Epithelial cell of prostate (primary cell): ENCODE data around the gene MAP4K1.
A peak's percentile ranks its signal among the peaks of the same experiment; 100 is the strongest.
"Not testable (repeated sequence)": the region's sequence is repeated elsewhere in the genome, so short reads cannot be mapped to it uniquely, and the experiment has no call there.

Experiments used
- DNase-seq: peaks from one replicate; pipeline ENCODE4 v3.0.0-alpha.2; 2011; ENCODE audit warnings: low read depth, low spot score
- H3K27ac ChIP-seq: fragments of 450-650 bp; 2 replicates; pipeline ENCODE4 v1.5.1; 2017; ENCODE audit warnings: mild to moderate bottlenecking

Gene MAP4K1

DNA sequence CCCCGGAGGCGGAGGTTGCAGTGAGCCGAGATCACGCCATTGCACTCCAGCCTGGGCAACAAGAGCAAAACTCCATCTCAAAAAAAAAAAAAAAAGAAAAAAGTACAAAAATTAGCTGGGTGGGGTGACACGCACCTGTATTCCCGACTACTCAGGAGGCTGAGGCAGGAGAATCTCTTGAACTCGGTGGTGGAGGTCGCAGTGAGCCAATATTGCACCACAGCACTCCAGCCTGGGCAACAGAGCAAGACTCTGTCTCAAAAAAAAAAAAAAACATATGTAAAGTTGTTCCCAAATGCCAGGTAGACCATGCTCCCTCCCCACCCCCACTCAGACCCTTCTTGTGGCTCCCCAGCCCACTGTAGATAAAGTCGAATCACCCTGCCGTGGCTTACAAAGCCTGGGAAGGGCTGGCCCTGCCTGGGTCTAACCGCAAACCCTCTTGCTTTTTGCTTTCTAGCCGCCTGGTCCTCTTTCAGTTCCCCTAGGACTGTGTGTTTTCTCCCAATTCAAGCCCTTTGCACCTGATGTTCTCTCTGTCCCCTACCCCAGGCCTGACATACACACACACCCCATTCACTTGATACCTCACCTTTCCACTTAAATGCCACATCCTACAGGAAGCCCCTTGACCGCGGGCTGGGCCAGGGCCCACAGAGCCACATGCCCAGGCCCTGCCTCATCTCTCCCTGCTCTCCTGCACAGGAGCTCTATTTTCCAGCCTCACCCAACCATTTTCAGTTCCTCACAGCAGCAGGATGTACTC is 34.4 kb downstream of the MAP4K1 start:
- no peak overlapping the region for H3K27ac ChIP-seq
- no peak for DNase-seq

- no peak for DNase-seq
- no peak overlapping the region for H3K27ac ChIP-seq
Measured at GRCh38 chr19:38580080-38580479, 37.7 kb downstream of the MAP4K1 start.

DNA sequence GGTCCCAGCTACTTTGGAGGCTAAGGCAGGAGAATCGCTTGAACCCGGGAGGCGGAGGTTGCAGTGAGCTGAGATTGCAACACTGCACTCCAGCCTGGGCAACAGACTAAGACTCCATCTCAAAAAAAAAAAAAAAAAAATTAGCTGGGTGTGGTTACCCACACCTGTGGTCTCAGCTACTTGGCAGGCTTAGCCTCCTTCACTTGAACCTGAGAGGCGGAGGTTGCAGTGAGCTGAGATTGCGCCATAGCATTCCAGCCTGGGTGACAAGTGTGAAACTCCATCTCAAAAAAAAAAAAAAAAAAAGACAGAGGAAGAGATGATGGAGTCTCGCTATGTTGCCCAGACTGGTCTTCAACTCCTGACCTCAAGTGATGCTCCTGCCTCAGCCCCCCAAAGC is 38.4 kb downstream of the MAP4K1 start:
- H3K27ac ChIP-seq, result not testable (repeated sequence)
- DNase-seq, result peak; percentile 81

- DNase-seq, result no peak
- no peak overlapping the region for H3K27ac ChIP-seq
Measured at GRCh38 chr19:38577826-38578225, 39.9 kb downstream of the MAP4K1 start.

DNA sequence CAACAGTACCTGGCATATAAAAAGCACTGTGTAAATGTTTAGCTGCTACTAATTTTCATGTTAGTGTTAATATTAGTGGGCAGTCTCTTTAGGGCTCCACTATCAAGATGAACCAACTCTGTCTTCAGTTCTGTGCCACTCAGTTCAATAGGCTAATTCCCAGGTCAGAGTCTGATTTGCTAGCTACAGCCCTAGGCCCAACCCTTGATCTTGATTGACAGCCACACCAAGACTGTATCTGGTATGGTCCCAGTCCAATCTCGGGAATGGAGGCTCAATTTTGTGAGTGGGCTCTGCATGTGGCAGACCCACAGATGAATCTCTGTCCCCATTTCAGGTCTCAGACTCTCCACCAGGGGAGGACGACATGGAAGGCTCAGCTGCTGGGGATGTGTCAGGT is 46.1 kb downstream of the MAP4K1 start:
- H3K27ac ChIP-seq, result no peak overlapping the region
- DNase-seq, result no peak

- H3K27ac ChIP-seq, result no peak overlapping the region
- no peak for DNase-seq
Measured at GRCh38 chr19:38569368-38569983, 48.3 kb downstream of the MAP4K1 start.

- no peak overlapping the region for H3K27ac ChIP-seq
- DNase-seq, result no peak
Measured at GRCh38 chr19:38565691-38566105, 52.1 kb downstream of the MAP4K1 start.

GRCh38 chr19:38564981-38565690 is 52.6 kb downstream of the MAP4K1 start:
- no peak for DNase-seq

GRCh38 chr19:38563475-38563874 is 54.3 kb downstream of the MAP4K1 start:
- no peak for DNase-seq
- H3K27ac ChIP-seq, result no peak overlapping the region

More at GRCh38 chr19:38564981-38565690, 52.6 kb downstream of the MAP4K1 start:
- no peak overlapping the region for H3K27ac ChIP-seq

DNA sequence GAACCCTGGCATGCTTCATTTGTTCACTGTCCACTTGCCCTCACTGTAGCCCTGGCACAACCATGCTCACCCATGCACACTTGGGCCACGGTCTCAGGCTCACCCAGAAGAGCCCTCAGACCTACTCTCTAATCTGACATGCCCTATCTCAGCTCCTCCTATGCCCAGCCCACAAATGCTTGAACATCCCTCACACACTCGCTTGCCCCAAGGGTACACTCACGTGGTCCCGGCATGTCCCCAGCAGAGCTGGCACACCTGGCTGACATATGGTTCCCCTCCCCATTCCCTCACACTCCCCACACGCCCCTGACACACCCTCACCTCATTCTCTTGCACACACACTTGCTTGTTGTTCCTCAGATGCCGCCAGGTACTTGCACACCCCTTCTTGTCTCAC is 55.7 kb downstream of the MAP4K1 start:
- no peak overlapping the region for H3K27ac ChIP-seq
- no peak for DNase-seq

GRCh38 chr19:38561658-38562057 is 56.1 kb downstream of the MAP4K1 start:
- H3K27ac ChIP-seq, result no peak overlapping the region
- no peak for DNase-seq

DNA sequence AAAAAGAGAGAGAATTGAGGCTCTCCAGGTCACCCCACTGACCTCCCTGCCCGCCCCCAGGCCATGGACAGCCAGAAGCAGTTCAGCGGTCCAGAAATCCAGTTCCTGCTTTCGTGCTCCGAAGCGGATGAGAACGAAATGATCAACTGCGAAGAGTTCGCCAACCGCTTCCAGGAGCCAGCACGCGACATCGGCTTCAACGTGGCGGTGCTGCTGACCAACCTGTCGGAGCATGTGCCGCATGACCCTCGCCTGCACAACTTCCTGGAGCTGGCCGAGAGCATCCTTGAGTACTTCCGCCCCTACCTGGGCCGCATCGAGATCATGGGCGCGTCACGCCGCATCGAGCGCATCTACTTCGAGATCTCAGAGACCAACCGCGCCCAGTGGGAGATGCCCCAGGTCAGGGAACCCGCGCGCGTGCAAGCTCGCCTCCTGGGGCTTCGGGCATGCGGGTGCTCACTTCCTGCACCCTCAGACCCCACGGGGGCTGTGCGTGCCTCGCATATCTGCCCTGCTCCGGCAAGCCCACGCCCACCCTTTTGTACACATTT is 56.6 kb downstream of the MAP4K1 start:
- DNase-seq, result no peak
- H3K27ac ChIP-seq, result no peak overlapping the region

- H3K27ac ChIP-seq, result peak overlapping the region; percentile 78
- DNase-seq, result peak; percentile 90
Measured at GRCh38 chr19:38559428-38560401, 58.0 kb downstream of the MAP4K1 start.

DNA sequence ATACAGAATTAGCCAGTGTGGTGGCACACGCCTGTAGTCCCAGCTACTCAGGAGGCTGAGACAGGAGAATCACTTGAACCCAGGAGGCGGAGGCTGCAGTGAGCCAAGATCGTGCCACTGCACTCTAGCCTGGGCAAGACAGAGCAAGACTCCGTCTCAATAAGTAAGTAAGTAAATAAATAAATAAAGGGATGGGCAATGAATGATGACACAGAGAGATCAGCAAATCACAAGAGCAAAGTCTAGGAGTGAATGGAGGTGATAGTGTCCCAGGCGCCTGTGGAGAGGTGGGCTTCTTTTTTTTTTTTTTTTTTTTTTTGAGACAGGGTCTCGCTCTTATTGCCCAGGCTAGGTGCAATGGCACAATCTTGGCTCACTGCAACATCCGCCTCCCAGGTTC is 58.8 kb downstream of the MAP4K1 start:
- not testable (repeated sequence) for DNase-seq
- peak overlapping the region; percentile 78 for H3K27ac ChIP-seq

GRCh38 chr19:38557205-38557799 is 60.5 kb downstream of the MAP4K1 start:
- no peak for DNase-seq
- H3K27ac ChIP-seq, result no peak overlapping the region

DNA sequence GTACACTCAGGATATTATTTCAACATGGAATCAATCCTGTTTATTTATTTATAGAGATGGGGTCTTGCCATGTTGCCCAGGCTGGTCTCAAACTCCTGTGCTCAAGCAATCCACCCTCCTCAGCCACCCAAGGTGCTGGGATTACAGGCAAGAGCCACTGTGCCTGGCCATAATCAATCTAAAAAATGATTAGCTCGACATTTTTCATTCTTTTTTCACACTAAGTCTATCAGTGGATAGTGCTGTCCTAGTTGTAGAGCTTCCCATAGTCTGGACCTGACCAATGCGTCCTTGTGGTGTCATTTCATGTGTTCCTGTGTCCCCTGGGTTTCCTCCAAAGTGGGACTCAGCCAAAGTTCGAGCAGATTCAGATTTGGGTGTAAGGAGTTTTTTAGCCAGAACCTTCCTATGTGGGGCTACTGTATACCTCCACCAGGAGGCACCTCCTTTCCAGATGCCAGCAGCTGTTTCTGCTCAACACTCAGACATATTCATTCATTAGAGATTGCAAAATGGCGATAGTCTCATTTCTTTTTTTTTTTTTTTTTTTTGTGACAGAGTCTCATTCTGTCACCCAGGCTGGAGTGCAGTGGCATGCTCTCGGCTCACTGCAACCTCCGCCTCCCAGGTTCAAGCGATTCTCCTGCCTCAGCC is 61.1 kb downstream of the MAP4K1 start:
- H3K27ac ChIP-seq, result no peak overlapping the region
- DNase-seq, result no peak

- no peak for DNase-seq
- H3K27ac ChIP-seq, result no peak overlapping the region
Measured at GRCh38 chr19:38555200-38555599, 62.6 kb downstream of the MAP4K1 start.

- no peak overlapping the region for H3K27ac ChIP-seq
- no peak for DNase-seq
Measured at GRCh38 chr19:38554676-38555141, 63.0 kb downstream of the MAP4K1 start.

- not testable (repeated sequence) for DNase-seq, H3K27ac ChIP-seq
Measured at GRCh38 chr19:38553239-38553638, 64.5 kb downstream of the MAP4K1 start.
